Keratinocyte (primary cell): ENCODE results near the gene OR2J1. TPM values are rescaled to one million over a fixed set of nuclear protein-coding genes. Genes with fewer than 3 reads are reported as not detected.

Source experiments
- DNase-seq: peaks from one replicate; pipeline ENCODE4 v3.0.0-alpha.2; 2011; ENCODE audit warnings: low read depth, missing footprints, low spot score
- FAIRE-seq: peaks from 2 replicates; lab custom pipeline; 2011; peaks lifted over from hg19 to GRCh38; lab: Jason Lieb, UNC
- H2AFZ ChIP-seq: 2 replicates; pipeline ENCODE4 v1.6.0; 2012; ENCODE audit warnings: low read length, control low read depth, inconsistent platforms; ENCODE audit not compliant: control insufficient read depth
- H3K27ac ChIP-seq: 2 replicates; pipeline ENCODE4 v1.5.1; 2011; ENCODE audit warnings: low read length; ENCODE audit not compliant: control insufficient read depth, insufficient read depth
- H3K27me3 ChIP-seq: 3 replicates; pipeline ENCODE4 v1.6.0; 2011; ENCODE audit warnings: low read length; ENCODE audit not compliant: control insufficient read depth, insufficient read depth; ENCODE audit errors: extremely low read depth
- H3K36me3 ChIP-seq, 2 experiments: 2 replicates in 1 of 2; 3 replicates in 1 of 2; pipeline ENCODE4 v1.5.1; 2011; ENCODE audit warnings: low read length in 2 of 2, mild to moderate bottlenecking in 1 of 2; ENCODE audit not compliant: control insufficient read depth in 2 of 2, insufficient read depth in 2 of 2; ENCODE audit errors: extremely low read depth in 1 of 2
- H3K4me1 ChIP-seq: 3 replicates; pipeline ENCODE4 v1.5.1; 2011; ENCODE audit warnings: low read length; ENCODE audit not compliant: control insufficient read depth, insufficient read depth; ENCODE audit errors: extremely low read depth
- H3K4me2 ChIP-seq: 3 replicates; pipeline ENCODE4 v1.6.0; 2011; ENCODE audit warnings: low read depth, low read length; ENCODE audit not compliant: control insufficient read depth, insufficient read depth; ENCODE audit errors: extremely low read depth
- H3K4me3 ChIP-seq, 3 experiments: fragments of 200-600 bp in 1 of 3; sonication (generic) in 1 of 3; 2 replicates in 2 of 3; 3 replicates in 1 of 3; pipeline ENCODE4 v1.5.1; 2011 to 2016; ENCODE audit warnings: low read length in 3 of 3, mild to moderate bottlenecking in 3 of 3, control low read depth in 2 of 3, inconsistent platforms in 1 of 3, low read depth in 1 of 3, mixed read lengths in 1 of 3, mixed run types in 1 of 3, moderate library complexity in 1 of 3; ENCODE audit not compliant: control insufficient read depth in 2 of 3, insufficient read depth in 2 of 3; ENCODE audit errors: extremely low read depth in 1 of 3
- H3K79me2 ChIP-seq: 2 replicates; pipeline ENCODE4 v1.6.0; 2012; ENCODE audit warnings: low read length; ENCODE audit not compliant: control insufficient read depth, insufficient read depth
- H3K9ac ChIP-seq: 3 replicates; pipeline ENCODE4 v1.6.0; 2011; ENCODE audit warnings: low read length; ENCODE audit not compliant: control insufficient read depth, insufficient read depth; ENCODE audit errors: extremely low read depth
- H3K9me1 ChIP-seq: 3 replicates; pipeline ENCODE4 v1.6.0; 2011; ENCODE audit warnings: low read length; ENCODE audit not compliant: control insufficient read depth, insufficient read depth; ENCODE audit errors: extremely low read depth
- H3K9me3 ChIP-seq: 2 replicates; pipeline ENCODE4 v1.5.1; 2012; ENCODE audit warnings: low read depth, low read length; ENCODE audit not compliant: control insufficient read depth
- H4K20me1 ChIP-seq: 3 replicates; pipeline ENCODE4 v1.6.0; 2011; ENCODE audit warnings: low read length; ENCODE audit not compliant: control insufficient read depth, insufficient read depth; ENCODE audit errors: extremely low read depth
- CTCF ChIP-seq, 3 experiments: IDR thresholded peaks in 1 of 3; conservative IDR thresholded peaks in 1 of 3; optimal IDR thresholded peaks in 1 of 3; 2 replicates in 2 of 3; 3 replicates in 1 of 3; pipeline versions ENCODE3 to v1.5.1; 2011; ENCODE audit warnings: low read length in 3 of 3, mild to moderate bottlenecking in 3 of 3, moderate library complexity in 2 of 3, control low read depth in 1 of 3, inconsistent platforms in 1 of 3; ENCODE audit not compliant: insufficient read depth in 2 of 3; ENCODE audit errors: extremely low read depth in 1 of 3
- EZH2 ChIP-seq: IDR thresholded peaks from one replicate; pipeline ENCODE4 v1.6.1; 2012; ENCODE audit warnings: inconsistent platforms, mild to moderate bottlenecking, low read length, moderate library complexity
- dilution Hi-C: fragments of 300-500 bp; cut with MboI; formaldehyde crosslinking; loops from one replicate; pipeline ENCODE4 v1.7.0; 2020; ENCODE audit warnings: low sequenced_read_pairs; ENCODE audit not compliant: extremely low pct_ligation_motif_present
- polyA plus RNA-seq, 5 experiments: library from polyadenylated mRNA; depleted of rRNA in 3 of 5; stranded (reverse) in 3 of 5; stranded (forward) in 1 of 5; unstranded in 1 of 5; fragments of >200 nt; gene quantifications; 1 replicate in 1 of 5; 2 replicates in 3 of 5; 3 replicates in 1 of 5; pipeline versions ENCODE4 v1.2.1 to v1.2.3, GENCODE V29; 2011 to 2012; ENCODE audit warnings: missing spikeins in 2 of 5, low read depth in 1 of 5, low replicate concordance in 1 of 5

OR2J1 gene
- polyA plus RNA-seq, 1 donor (not counting 4 experiments of a cell fraction or from before 2014, with no cell fraction given): not detected

- no peaks in the 10 kb centered on the region for H3K9me3 ChIP-seq
- H3K4me1 ChIP-seq: no peaks in the 10 kb centered on the region
- no peaks in the 10 kb centered on the region for H4K20me1 ChIP-seq
- no peaks in the 10 kb centered on the region for H3K27me3 ChIP-seq
- no peak overlapping the region for H2AFZ ChIP-seq
- dilution Hi-C loops: no loop called here
- H3K36me3 ChIP-seq: no peaks in the 10 kb centered on the region
- FAIRE-seq (no peak), DNase-seq (no peak)
- H3K9ac ChIP-seq: no peak overlapping the region
- H3K4me2 ChIP-seq: no peak overlapping the region
- no peak for TF ChIP-seq CTCF (optimal IDR thresholded peaks at IDR 0.05 in 1 of 3, IDR thresholded peaks at IDR 0.05 in 1 of 3, conservative IDR thresholded peaks at IDR 0.05 in 1 of 3; ENCODE audit: extremely low read depth in 1 of 3, insufficient read depth in 2 of 3, low read length in 3 of 3)
- TF ChIP-seq EZH2: no peak
- no peaks in the 10 kb centered on the region for H3K9me1 ChIP-seq
- H3K4me3 ChIP-seq: no peak overlapping the region
- no peaks in the 10 kb centered on the region for H3K79me2 ChIP-seq
- H3K27ac ChIP-seq: no peak overlapping the region
These were observed 38.4 kb downstream of the OR2J1 start for GRCh38 chr6:29137724-29138123.

GRCh38 chr6:29141606-29142005 lies 42.3 kb downstream of the OR2J1 start:
- Histone ChIP-seq H4K20me1 (no peaks in the 10 kb centered on the region), H2AFZ (no peak overlapping the region), H3K27me3 (no peaks in the 10 kb centered on the region), H3K4me2 (no peak overlapping the region), H3K4me3 (no peak overlapping the region), H3K9me3 (no peaks in the 10 kb centered on the region), H3K9ac (no peak overlapping the region), H3K36me3 (no peaks in the 10 kb centered on the region), H3K9me1 (no peaks in the 10 kb centered on the region), H3K79me2 (no peaks in the 10 kb centered on the region), H3K27ac (no peak overlapping the region), H3K4me1 (no peaks in the 10 kb centered on the region)
- TF ChIP-seq EZH2: no peak
- no peak for TF ChIP-seq CTCF (optimal IDR thresholded peaks at IDR 0.05 in 1 of 3, IDR thresholded peaks at IDR 0.05 in 1 of 3, conservative IDR thresholded peaks at IDR 0.05 in 1 of 3; ENCODE audit: extremely low read depth in 1 of 3, insufficient read depth in 2 of 3, low read length in 3 of 3)
- FAIRE-seq (no peak), DNase-seq (no peak)
- dilution Hi-C loops: no loop called here
